ENCODE measurements around the gene LRCH3. TPM values are rescaled to one million over a fixed set of nuclear protein-coding genes. Genes with fewer than 3 reads are reported as not detected.
A peak's percentile ranks its signal among the peaks of the same experiment; 100 is the strongest.

Gene LRCH3
- total RNA-seq, 3 donors from 2014 or later: 41.6 to 61.0 (median 49.8) TPM

- Histone ChIP-seq H3K27ac (peak overlapping the region in 1 of 2 donors; percentile 34), H3K36me3 (peaks cover 8% of the 10 kb centered on the region), H3K27me3 (no peaks in the 10 kb centered on the region), H3K4me1 (no peaks in the 10 kb centered on the region), H3K4me3 (no peak overlapping the region), H3K9me3 (no peaks in the 10 kb centered on the region)
- intact Hi-C loops (cut with DNase I; ENCODE audit: low total_unique reads): no loop called here
- DNase-seq (ENCODE audit: low spot score in 2 of 2): no peak
- no peak for TF ChIP-seq CTCF (IDR thresholded peaks at IDR 0.05)
- TF ChIP-seq POLR2A (IDR thresholded peaks at IDR 0.05): no peak
- no peak for TF ChIP-seq POLR2AphosphoS5 (IDR thresholded peaks at IDR 0.05)
Measured at GRCh38 chr3:197874653-197875052, 83.6 kb downstream of the LRCH3 start.

GRCh38 chr3:197877902-197878301 is 86.8 kb downstream of the LRCH3 start:
- H3K4me3 ChIP-seq: no peak overlapping the region
- H3K9me3 ChIP-seq: no peaks in the 10 kb centered on the region
- DNase-seq (ENCODE audit: low spot score in 2 of 2): no peak
- TF ChIP-seq CTCF (IDR thresholded peaks at IDR 0.05) (no peak), POLR2AphosphoS5 (IDR thresholded peaks at IDR 0.05) (no peak), POLR2A (IDR thresholded peaks at IDR 0.05) (no peak)
- H3K27ac ChIP-seq: no peak overlapping the region
- intact Hi-C loops (cut with DNase I; ENCODE audit: low total_unique reads): no loop called here
- H3K27me3 ChIP-seq: no peaks in the 10 kb centered on the region
- no peaks in the 10 kb centered on the region for H3K36me3 ChIP-seq
- H3K4me1 ChIP-seq: no peaks in the 10 kb centered on the region

GRCh38 chr3:197878427-197878826 is 87.4 kb downstream of the LRCH3 start:
- no peaks in the 10 kb centered on the region for H3K4me1 ChIP-seq
- intact Hi-C loops (cut with DNase I; ENCODE audit: low total_unique reads): no loop called here
- no peaks in the 10 kb centered on the region for H3K27me3 ChIP-seq
- H3K36me3 ChIP-seq: no peaks in the 10 kb centered on the region
- no peak for TF ChIP-seq POLR2AphosphoS5 (IDR thresholded peaks at IDR 0.05)
- no peak for TF ChIP-seq CTCF (IDR thresholded peaks at IDR 0.05)
- H3K27ac ChIP-seq: no peak overlapping the region
- H3K9me3 ChIP-seq: no peaks in the 10 kb centered on the region
- H3K4me3 ChIP-seq: no peak overlapping the region
- no peak for DNase-seq (ENCODE audit: low spot score in 2 of 2)

- Histone ChIP-seq H3K4me3 (no peak overlapping the region), H3K27me3 (no peaks in the 10 kb centered on the region), H3K27ac (peak overlapping the region in 1 of 2 donors; percentile 36), H3K36me3 (no peaks in the 10 kb centered on the region), H3K4me1 (no peaks in the 10 kb centered on the region), H3K9me3 (no peaks in the 10 kb centered on the region)
- no peak for DNase-seq (ENCODE audit: low spot score in 2 of 2)
- intact Hi-C loops (cut with DNase I; ENCODE audit: low total_unique reads): no loop called here
- TF ChIP-seq POLR2A (IDR thresholded peaks at IDR 0.05) (no peak), POLR2AphosphoS5 (IDR thresholded peaks at IDR 0.05) (no peak), CTCF (IDR thresholded peaks at IDR 0.05) (no peak)
Measured at GRCh38 chr3:197880491-197881269, 89.6 kb downstream of the LRCH3 start.

GRCh38 chr3:197881270-197881969 is 90.4 kb downstream of the LRCH3 start:
- Histone ChIP-seq H3K9me3 (no peaks in the 10 kb centered on the region), H3K36me3 (no peaks in the 10 kb centered on the region), H3K27ac (peak overlapping the region in 1 of 2 donors; percentile 33), H3K27me3 (no peaks in the 10 kb centered on the region), H3K4me3 (no peak overlapping the region), H3K4me1 (no peaks in the 10 kb centered on the region)
- intact Hi-C loops (cut with DNase I; ENCODE audit: low total_unique reads): no loop called here
- TF ChIP-seq POLR2AphosphoS5 (IDR thresholded peaks at IDR 0.05) (no peak), POLR2A (IDR thresholded peaks at IDR 0.05) (no peak), CTCF (IDR thresholded peaks at IDR 0.05) (no peak)
- DNase-seq (ENCODE audit: low spot score in 2 of 2): no peak
